GM12874 (cell line): Measurements from ENCODE around the gene MYO1C.

Experiments
- CTCF ChIP-seq: IDR thresholded peaks from 2 replicates; pipeline ENCODE4 v1.5.1; 2011; ENCODE audit warnings: low read depth, mild to moderate bottlenecking, control low read depth, low read length, moderate library complexity; ENCODE audit not compliant: insufficient read depth

Gene MYO1C

GRCh38 chr17:1420163-1420562, 72.3 kb downstream of the MYO1C start:
- TF ChIP-seq CTCF = no peak

GRCh38 chr17:1416414-1416813, 76.1 kb downstream of the MYO1C start:
- TF ChIP-seq CTCF = no peak

GRCh38 chr17:1414634-1415033, 77.9 kb downstream of the MYO1C start:
- no peak for TF ChIP-seq CTCF
